Omental fat pad (tissue), 4 donors: ENCODE measurements around the gene SEC61A1. TPM values are rescaled to one million over a fixed set of nuclear protein-coding genes. Genes with fewer than 3 reads are reported as not detected.

Experiments used
- ATAC-seq: fragments of 150-250 bp; one replicate; pipeline ENCODE4 v1.9.1; 2016; ENCODE audit warnings: mild to moderate bottlenecking, moderate library complexity; ENCODE audit not compliant: low FRiP score
- DNase-seq: peaks from one replicate; pipeline ENCODE4 v3.0.0-alpha.2; 2019; ENCODE audit warnings: low spot score
- CTCF ChIP-seq, 3 donors: fragments of 450-650 bp; IDR thresholded peaks; one replicate each; pipeline ENCODE4 v1.5.1; 2016 to 2017; ENCODE audit warnings: antibody characterized with exemption in 3 of 3, mild to moderate bottlenecking in 3 of 3, moderate library complexity in 2 of 3
- total RNA-seq, 4 donors: library from RNA; depleted of rRNA; stranded (reverse); fragments of >200 nt; gene quantifications; one replicate each; pipeline ENCODE4 v1.1.0, GENCODE V29; 2016

The SEC61A1 gene
- 100 to 1,000 TPM; 125 to 208 (median 203) TPM for total RNA-seq

DNA sequence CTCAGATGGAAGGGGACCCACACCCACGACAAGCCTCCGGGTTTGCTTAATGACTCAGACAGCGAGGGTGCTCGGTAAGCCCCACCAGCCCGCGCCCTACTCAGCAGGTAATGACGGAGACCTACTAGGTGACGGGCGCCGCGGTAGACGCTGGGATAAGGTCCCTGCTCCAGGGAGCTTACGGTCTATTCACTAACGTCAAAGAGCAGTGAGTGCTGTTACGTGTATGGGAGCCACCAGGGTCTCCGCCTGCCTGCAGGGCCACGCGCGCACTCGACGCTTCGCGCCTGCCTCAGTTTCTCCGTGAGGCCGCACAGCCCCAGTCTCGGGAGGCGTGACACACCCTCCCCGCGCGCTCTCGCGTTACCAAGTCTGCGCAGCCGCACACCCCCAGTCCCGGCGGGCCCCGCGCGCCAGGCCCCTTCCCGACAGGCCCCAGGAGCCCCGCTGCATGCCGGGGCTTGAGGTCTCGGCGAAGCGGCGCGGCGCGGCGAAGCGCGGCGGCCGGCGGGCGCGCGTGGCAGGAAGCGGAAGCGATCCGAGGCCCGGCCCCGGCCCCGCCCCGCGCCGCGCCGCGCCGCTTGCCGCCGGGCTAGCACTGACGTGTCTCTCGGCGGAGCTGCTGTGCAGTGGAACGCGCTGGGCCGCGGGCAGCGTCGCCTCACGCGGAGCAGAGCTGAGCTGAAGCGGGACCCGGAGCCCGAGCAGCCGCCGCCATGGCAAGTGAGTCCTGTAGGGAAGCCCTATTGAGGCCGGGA is at the start of gene SEC61A1:
Gene SEC61A1, plus strand, starts transcription at position 601 of the 758 bp plus-strand sequence. Its CDS starts 116 bp downstream, at position 717.
- DNase-seq, result peak; percentile 70
- ATAC-seq, result peak; percentile 99
- TF ChIP-seq CTCF (IDR thresholded peaks at IDR 0.05), result no peak

DNA sequence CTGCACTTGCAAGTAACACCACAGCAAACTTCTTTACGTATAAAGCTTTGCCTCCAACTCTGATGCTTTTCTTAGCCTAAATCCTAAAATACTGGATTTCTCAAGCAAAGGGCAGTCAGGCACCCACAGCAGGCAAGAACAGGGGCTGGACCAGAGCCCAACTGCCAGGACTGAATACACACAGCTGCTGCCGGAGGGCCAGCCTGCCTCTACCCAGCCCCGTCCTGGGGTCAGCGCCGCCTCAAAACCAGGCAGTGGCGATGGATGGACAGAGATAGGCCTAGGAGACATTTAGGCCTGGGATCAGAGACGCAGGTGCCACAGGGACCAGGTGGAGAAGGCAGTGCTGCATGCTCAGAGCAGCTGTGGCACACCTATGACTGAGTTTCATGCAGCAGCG is 47.6 kb upstream of the SEC61A1 start:
- DNase-seq, result no peak
- TF ChIP-seq CTCF (IDR thresholded peaks at IDR 0.05), result no peak
- no peak for ATAC-seq

DNA sequence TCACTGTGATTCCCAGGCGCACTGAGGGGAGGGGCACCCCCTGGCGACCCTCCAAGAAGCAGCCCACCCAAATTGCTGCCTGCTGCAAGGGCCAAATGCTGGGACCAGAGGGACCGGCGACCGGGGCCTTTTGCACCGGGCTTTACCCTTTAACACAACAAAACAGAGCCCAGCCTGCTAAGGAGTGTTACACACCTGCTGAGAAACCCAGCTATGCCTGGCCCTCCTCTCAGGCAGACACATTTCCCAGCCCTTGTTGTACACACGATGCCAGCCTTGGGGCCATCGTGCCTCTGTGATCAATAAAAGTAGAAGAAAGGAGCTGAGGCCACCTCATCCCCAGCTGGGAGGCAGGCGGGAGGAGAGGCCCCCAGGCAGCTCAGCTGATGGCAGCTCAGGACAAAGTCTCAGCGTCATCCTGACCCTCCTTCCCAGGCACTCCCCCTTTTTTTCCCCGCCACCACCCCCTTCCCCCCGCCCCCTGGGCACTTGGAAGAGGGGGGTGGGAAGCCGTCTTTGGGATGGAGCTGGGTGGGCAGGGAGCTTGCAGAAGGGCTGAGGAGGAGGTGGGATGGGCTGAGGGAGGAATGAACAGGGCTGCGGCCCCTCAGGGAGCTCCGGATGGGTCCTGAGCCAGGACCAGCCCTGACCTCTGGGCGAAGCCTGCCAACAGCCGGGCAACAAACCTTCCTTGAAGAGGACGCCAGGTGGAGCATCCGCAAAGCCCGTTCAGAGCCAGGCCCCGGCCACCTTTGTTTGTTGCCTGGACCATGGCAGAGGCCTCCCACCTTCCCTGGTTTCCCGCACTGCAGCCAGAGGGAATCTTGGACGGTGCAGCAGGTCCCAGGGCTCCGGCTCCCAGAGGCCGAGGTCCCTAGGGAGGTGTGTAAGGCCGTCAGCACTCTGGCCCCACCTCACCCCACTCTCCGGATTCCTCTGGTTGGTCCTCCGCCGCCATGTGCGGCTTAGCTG is 45.9 kb upstream of the SEC61A1 start:
- ATAC-seq, result peak; percentile 13
- TF ChIP-seq CTCF (IDR thresholded peaks at IDR 0.05), result no peak
- no peak for DNase-seq

- DNase-seq (no peak), ATAC-seq (peak; percentile 6)
- TF ChIP-seq CTCF (IDR thresholded peaks at IDR 0.05), result no peak
Observed at GRCh38 chr3:128007033-128007424, 45.2 kb upstream of the SEC61A1 start.

DNA sequence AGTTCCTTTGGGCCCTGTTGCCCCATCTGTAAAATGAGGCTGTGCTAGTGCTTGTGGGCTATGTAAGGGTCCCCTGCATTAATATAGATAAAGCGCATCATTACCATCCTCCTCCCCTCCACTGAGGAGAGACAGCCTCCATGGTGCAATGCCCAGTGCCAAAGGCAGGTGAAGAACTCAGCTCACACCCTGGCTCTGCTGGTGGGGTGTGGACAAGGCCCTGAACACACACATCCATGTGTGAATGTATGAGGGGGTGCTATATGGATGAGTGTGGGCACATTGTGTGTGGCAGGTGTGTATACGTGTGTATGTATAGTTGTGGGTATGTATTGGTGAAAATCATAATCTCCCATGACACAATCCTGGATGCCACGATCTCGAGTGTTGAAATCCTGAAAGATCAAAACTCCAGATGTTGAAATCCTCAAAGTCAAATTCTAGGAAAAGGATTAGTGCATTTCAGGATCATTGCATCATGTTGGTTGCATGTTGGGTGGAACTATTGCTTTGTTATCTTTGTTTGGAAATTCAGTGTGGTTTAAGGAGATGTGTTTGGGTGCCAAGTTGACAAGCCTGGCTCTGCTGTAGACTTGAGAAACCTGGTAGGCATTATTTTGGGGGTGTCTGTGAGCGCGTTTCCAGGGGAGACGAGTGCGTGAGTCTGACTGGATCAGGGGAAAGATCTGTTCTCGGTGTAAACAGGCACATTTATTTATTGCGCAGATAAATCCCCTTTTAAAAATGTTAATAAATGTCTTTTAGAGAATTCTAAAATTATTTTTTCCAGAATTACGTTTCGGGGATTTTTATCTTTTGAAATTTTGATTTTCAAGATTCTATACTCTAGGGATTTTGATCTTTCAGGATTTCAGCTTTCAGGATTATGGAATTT is 42.0 kb upstream of the SEC61A1 start:
- no peak for TF ChIP-seq CTCF (IDR thresholded peaks at IDR 0.05)
- no peak for DNase-seq
- peak; percentile 66 for ATAC-seq

DNA sequence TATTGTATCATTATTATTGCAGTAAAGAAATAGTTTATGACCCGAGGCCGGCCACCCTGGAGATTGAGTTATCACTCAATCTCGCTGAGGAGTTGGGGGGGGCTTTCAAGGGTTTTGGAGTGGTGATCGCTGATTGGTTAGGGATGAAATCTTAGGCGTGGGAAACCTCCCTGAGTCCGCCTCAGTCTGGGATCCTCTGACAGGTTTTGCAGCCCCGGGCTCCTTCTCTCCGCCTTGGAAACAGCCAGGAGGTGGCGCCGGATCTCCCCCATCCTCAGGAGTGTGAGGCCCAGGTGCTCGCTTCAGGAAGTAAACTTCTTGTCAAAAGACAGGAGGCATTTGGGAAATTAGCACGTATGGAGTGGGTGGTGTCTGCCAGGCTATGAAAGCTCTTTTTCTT is 41.1 kb upstream of the SEC61A1 start:
- ATAC-seq (peak; percentile 20), DNase-seq (no peak)
- TF ChIP-seq CTCF (IDR thresholded peaks at IDR 0.05), result no peak
